ENCODE data around the gene ZNF723.
"Not testable (repeated sequence)": the region's sequence is repeated elsewhere in the genome, so short reads cannot be mapped to it uniquely, and the experiment has no call there.

The ZNF723 gene

DNA sequence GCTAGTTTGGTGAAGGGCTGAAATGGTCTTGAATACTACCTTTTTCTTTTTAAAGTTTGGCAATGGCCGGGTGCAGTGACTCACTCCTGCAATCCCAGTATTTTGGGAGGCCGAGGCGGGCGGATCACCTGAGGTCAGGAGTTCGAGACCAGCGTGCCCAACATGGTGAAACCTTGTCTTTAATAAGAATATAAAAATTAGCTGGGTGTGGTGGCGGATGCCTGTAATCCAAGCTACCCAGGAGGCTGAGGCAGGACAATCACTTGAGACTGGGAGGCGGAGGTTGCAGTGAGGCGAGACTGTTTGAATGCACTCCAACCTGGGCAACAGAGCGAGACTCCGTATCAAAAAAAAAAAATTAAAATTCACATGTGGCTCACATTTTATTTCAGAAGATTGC lies 880 bp upstream of the ZNF723 start:
- H3K4me3 ChIP-seq (ENCODE audit: low read depth, low read length), result no peak overlapping the region
- TF ChIP-seq, protein P1, sequence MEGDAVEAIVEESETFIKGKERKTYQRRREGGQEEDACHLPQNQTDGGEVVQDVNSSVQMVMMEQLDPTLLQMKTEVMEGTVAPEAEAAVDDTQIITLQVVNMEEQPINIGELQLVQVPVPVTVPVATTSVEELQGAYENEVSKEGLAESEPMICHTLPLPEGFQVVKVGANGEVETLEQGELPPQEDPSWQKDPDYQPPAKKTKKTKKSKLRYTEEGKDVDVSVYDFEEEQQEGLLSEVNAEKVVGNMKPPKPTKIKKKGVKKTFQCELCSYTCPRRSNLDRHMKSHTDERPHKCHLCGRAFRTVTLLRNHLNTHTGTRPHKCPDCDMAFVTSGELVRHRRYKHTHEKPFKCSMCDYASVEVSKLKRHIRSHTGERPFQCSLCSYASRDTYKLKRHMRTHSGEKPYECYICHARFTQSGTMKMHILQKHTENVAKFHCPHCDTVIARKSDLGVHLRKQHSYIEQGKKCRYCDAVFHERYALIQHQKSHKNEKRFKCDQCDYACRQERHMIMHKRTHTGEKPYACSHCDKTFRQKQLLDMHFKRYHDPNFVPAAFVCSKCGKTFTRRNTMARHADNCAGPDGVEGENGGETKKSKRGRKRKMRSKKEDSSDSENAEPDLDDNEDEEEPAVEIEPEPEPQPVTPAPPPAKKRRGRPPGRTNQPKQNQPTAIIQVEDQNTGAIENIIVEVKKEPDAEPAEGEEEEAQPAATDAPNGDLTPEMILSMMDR (IDR thresholded peaks at IDR 0.05; ENCODE audit: low read depth, low read length), result no peak

- H3K4me3 ChIP-seq (ENCODE audit: low read depth, low read length), result not testable (repeated sequence)
Observed at GRCh38 chr19:22857713-22858320, 25.7 kb downstream of the ZNF723 start.

- TF ChIP-seq, protein P1 (IDR thresholded peaks at IDR 0.05; ENCODE audit: low read depth, low read length), result no peak
Observed at GRCh38 chr19:22882797-22883196, 50.7 kb downstream of the ZNF723 start.

DNA sequence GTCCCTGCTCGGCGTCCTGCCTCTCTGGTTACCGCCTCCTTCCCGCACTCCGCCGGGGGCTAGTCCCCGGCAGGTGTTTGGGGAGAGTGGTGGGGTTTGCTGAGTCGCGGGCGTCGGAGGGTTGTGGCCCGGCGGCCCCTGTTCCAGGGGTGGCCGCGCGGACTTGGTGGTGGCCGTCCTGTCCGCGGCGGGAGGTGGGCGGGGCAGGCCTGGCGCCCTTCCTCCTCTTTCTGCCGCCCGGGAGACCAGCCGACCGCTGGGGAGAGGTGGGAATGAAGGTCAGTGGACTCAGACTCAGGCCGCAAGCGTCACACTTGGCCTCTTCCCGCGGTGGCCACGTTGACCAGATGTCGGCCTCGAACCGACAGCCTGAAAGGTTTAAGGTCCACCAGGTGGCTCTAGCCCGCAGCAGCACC lies 61.8 kb downstream of the ZNF723 start:
- TF ChIP-seq, protein P1 (IDR thresholded peaks at IDR 0.05; ENCODE audit: low read depth, low read length), result no peak

More at GRCh38 chr19:22882797-22883196, 50.7 kb downstream of the ZNF723 start:
- no peak overlapping the region for H3K4me3 ChIP-seq (ENCODE audit: low read depth, low read length)

GRCh38 chr19:22901431-22902130 lies 69.5 kb downstream of the ZNF723 start:
- no peak overlapping the region for H3K4me3 ChIP-seq (ENCODE audit: low read depth, low read length)

More for the DNA sequence above, 61.8 kb downstream of the ZNF723 start:
- no peak overlapping the region for H3K4me3 ChIP-seq (ENCODE audit: low read depth, low read length)

More at GRCh38 chr19:22901431-22902130, 69.5 kb downstream of the ZNF723 start:
- TF ChIP-seq, protein P1 (IDR thresholded peaks at IDR 0.05; ENCODE audit: low read depth, low read length), result no peak

All from WI38 (cell line).